ENCODE results near the gene EP400.

GRCh38 chr12:132029503-132030300 is 80.0 kb downstream of the EP400 start:
- TF ChIP-seq GATA3 (IDR thresholded peaks at IDR 0.05; ENCODE audit: low read depth, low read length) = no peak
- TF ChIP-seq GATA2 (IDR thresholded peaks at IDR 0.05; ENCODE audit: low read depth, low read length) = no peak

Data from SH-SY5Y (cell line).